GM18868 (cell line): ENCODE data around the gene ANKS6.

Experiments used
- ATAC-seq: cut with Tn5 transposase; IDR thresholded peaks from one replicate; pipeline ENCODE4 v1.9.1; 2021; ENCODE audit warnings: mild to moderate bottlenecking, moderate library complexity; ENCODE audit not compliant: unreplicated experiment

Gene ANKS6

GRCh38 chr9:98796364-98797101 lies at the start of gene ANKS6:
Gene ANKS6, minus strand, starts transcription at chr9:98796555. Its CDS starts 64 bp downstream, at chr9:98796491.
- peak; percentile 93 for ATAC-seq

- no peak for ATAC-seq
Measured at GRCh38 chr9:98846081-98846480, 49.7 kb upstream of the ANKS6 start.

- no peak for ATAC-seq
Measured at GRCh38 chr9:98842510-98842909, 46.2 kb upstream of the ANKS6 start.

GRCh38 chr9:98839724-98840123 lies 43.4 kb upstream of the ANKS6 start:
- no peak for ATAC-seq

- no peak for ATAC-seq
Measured at GRCh38 chr9:98838868-98839565, 42.7 kb upstream of the ANKS6 start.

GRCh38 chr9:98838155-98838867 lies 42.0 kb upstream of the ANKS6 start:
- ATAC-seq = no peak

GRCh38 chr9:98837516-98837915 lies 41.2 kb upstream of the ANKS6 start:
- ATAC-seq = no peak

GRCh38 chr9:98836206-98836605 lies 39.9 kb upstream of the ANKS6 start:
- ATAC-seq = no peak

- no peak for ATAC-seq
Measured at GRCh38 chr9:98834386-98834785, 38.0 kb upstream of the ANKS6 start.

- no peak for ATAC-seq
Measured at GRCh38 chr9:98833090-98833956, 37.0 kb upstream of the ANKS6 start.

GRCh38 chr9:98832768-98833089 lies 36.4 kb upstream of the ANKS6 start:
- ATAC-seq = no peak

- no peak for ATAC-seq
Measured at GRCh38 chr9:98831696-98832095, 35.3 kb upstream of the ANKS6 start.

- no peak for ATAC-seq
Measured at GRCh38 chr9:98830554-98830953, 34.2 kb upstream of the ANKS6 start.

GRCh38 chr9:98829766-98830165 lies 33.4 kb upstream of the ANKS6 start:
- no peak for ATAC-seq

GRCh38 chr9:98826716-98827115 lies 30.4 kb upstream of the ANKS6 start:
- ATAC-seq = no peak

GRCh38 chr9:98825414-98825813 lies 29.1 kb upstream of the ANKS6 start:
- ATAC-seq = no peak

- ATAC-seq = no peak
Measured at GRCh38 chr9:98823666-98824334, 27.4 kb upstream of the ANKS6 start.

GRCh38 chr9:98822661-98823060 lies 26.3 kb upstream of the ANKS6 start:
- no peak for ATAC-seq

GRCh38 chr9:98821831-98822230 lies 25.5 kb upstream of the ANKS6 start:
- ATAC-seq = no peak

- no peak for ATAC-seq
Measured at GRCh38 chr9:98819231-98819630, 22.9 kb upstream of the ANKS6 start.
